GM18861 (cell line): Measurements from ENCODE around the gene ARHGEF7.

Source experiments
- ATAC-seq: cut with Tn5 transposase; IDR thresholded peaks from one replicate; pipeline ENCODE4 v1.9.1; 2021; ENCODE audit not compliant: unreplicated experiment

ARHGEF7 gene

DNA sequence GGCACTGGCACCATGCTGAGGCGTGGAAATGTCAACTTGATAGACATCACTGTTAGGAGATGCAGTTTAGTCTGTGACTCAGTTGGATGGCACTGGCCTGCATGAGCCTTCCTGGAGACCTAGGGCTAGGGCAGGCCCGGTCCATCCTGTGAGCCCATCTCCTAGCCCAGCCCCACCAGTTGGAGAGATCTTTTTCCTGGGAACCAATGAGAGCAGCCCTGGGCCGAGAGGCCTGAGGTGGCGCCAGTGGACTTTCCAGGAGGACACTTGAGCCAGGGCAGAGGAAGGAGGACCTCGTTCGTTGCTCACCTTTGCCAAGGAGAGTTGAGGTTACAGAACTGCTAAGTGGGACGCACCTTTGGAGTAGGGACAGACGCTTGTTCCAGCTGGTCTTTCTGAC is 104.8 kb downstream of the ARHGEF7 start:
- ATAC-seq, result no peak

DNA sequence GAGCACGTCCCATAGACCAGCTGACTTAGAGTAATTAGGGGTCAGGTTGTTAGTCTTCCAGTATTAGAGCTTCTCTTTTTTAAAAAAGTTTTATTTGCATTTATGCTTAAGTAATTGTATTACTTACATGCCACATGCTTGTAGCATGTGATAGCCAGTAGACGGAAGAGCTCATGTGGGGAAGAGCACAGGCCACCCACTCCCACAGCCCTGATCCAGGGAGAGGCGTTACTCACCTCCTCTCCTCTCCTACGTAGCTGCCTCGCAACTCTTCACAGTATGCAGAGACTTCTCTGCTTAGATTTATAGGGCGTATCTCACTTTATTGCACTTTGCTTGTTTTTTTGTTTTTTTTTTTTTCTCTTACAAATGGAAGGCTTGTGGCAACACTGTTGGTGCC is 110.1 kb downstream of the ARHGEF7 start:
- no peak for ATAC-seq

DNA sequence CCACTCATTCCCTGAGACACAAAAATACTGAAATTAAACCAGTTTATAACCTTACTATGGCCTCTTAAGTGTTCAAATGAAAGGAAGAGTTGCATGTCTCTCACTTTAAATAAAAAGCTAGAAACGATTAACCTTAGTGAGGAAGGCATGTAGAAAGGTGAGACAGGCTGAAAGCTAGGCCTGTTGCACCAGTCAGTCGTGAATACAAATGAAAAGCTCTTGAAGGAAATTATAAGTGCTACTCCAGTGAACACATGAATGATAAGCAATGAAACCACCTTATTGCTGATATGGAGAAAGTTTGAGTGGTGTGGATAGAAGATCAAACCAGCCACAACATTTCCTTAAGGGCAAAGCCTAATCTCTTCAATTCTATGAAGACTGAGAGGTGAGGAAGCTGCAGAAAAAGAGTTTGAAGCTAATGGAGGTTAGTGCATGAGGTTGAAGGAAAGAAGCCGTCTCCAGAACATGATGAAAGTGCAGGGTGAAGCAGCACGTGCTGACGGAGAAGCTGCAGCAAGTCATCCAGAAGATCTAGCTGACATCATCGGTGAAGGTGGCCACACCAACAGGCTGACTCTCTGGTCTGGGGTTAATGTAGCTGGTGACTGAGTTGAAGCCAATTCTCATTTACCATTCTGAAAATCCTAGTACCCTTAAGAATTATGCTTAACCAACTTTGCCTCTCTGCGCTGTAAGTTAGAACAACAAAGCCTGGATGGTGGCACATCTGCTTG is 110.9 kb downstream of the ARHGEF7 start:
- no peak for ATAC-seq

GRCh38 chr13:111227405-111227804 is 112.3 kb downstream of the ARHGEF7 start:
- no peak for ATAC-seq

GRCh38 chr13:111228262-111229144 is 113.4 kb downstream of the ARHGEF7 start:
- no peak for ATAC-seq

- ATAC-seq, result no peak
Observed at GRCh38 chr13:111230385-111230930, 115.3 kb downstream of the ARHGEF7 start.

GRCh38 chr13:111232191-111232590 is 117.1 kb downstream of the ARHGEF7 start:
- no peak for ATAC-seq

GRCh38 chr13:111233080-111233479 is 118.0 kb downstream of the ARHGEF7 start:
- no peak for ATAC-seq

DNA sequence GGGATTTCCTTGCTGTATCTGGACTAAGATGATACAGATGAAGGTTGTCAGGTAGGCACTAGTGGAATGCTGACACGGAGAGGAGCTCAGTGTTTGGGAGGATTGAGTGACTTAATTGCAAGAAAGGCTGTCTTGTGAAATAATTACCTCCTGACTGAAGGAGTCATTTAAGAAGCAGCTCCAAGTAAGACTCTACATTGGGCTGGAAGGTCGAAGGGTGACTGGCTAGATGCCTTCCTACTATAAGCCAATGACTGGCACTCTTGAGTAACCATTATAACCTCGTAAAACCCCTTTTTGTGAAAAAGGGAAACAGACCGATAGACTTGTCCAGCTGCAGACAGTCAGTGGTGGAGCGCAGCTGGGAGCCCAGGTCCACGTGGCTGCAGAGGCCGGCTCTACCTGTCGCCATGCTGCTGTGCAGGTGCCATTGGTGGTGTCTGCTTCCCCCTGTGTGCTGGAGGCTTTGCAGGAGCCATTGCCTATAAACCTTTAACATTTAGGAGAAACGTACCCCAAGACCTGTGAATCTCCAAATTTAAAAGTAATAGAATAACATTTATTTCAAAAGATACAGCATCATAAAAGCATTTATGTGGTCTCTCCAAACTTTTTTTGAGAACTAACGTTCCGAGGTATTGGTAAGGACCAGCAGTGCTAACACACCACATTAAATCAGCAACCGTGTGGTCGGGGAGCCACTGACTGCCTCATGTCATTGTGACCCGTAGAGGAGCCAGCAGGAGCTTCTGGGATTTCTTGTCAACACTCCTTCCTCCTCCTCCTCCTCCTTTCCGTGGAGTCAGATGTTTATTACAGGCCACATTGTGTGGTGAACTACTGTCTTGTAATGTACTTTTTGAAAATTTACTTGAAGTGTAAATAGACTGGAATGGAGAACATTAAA is 124.9 kb downstream of the ARHGEF7 start:
- no peak for ATAC-seq

GRCh38 chr13:111241006-111241755 is 126.1 kb downstream of the ARHGEF7 start:
- no peak for ATAC-seq

DNA sequence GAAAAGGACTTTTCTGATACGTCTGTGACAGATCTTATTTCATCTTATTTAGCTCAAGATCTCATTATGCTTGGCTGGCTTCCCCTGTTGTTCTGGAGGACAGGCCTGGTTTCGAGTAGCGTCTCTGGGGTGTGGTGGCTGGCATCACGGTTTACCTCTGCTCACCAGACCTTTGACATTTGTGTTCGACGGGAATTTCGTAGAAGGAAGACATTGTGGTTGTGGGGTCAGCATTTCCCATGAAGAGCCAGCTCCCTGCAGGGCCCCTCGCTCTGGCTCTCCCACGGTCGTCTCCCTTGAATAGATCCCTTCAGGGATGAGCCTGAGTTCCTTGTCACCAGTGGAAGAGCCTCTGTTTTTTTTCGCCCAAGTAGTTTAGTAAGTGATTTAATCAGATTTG is 126.8 kb downstream of the ARHGEF7 start:
- ATAC-seq, result no peak

DNA sequence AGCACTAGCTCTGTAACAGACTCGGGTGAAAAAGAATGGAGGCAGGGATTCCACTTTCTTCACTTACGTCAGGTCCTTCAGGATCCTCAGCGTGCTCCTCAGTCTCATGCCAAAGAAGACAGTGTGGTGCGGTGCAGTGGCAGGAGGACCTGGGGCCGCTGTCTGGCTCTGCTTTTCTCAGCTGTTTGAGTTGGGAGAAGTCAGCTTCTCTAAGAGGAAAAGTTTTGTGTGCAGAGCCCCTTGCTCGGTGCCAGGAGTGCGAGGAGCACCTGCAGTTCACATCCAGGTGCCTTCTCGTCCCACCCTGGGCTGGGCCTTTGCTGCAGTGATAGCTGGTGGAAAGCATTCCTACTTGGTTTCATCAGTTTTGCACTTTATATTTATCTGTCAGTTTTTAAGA is 127.5 kb downstream of the ARHGEF7 start:
- ATAC-seq, result no peak

GRCh38 chr13:111243981-111244380 is 128.9 kb downstream of the ARHGEF7 start:
- ATAC-seq, result no peak

DNA sequence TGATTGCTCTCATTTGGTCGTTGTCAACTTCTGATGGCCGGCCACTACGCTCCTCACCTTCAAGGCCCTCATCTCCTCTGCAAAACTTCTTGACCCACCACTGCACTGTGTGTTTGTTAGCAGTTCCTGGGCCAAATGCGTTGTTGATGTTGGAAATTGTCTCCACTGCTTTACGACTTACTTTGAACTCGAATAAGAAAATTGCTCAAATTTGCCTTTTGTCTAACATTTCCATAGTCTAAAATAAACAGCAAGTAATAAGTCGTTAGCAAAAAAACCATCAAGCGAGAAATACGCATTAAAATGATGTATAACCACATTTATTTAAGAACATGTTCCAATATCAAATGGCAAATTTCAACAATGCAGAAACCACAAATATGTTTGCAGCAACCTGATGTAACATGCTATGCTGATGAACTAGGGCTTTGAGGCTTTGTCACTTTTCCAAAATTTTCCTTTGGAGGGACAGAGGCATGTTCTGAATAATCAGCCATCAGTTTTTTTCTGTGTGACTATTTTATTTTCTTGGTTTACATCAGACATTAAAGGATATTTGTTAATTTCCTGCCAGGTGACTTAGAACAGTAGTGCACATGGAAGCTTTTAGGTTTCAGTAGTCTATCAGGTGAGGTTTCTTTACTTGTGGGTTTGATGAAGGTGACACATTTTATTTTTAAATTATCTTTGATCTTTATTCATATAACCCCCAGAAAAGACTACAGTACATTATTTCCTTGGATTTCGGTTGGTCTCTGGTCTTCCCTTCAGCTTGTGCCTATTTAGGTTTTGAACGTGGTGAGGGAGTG is 130.7 kb downstream of the ARHGEF7 start:
- no peak for ATAC-seq

DNA sequence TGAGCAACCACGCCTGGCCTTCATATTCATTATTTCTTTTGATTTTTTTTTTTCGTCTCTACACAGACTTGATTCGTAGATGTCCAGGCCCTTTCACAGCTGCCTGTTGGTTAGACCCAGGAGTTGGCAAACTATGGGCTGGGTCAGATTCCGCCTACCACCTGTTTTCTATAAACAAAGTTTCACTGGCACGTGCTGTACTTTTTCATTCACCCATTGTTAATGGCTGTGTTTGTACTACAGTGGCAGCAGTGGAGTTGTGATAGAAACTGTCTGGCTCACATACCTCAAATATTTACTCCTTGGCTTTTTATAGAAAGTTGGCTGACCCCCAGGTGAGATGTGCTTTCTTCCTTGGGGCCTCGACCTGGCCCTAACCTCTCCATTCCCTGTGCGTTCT is 132.4 kb downstream of the ARHGEF7 start:
- ATAC-seq, result no peak

- ATAC-seq, result no peak
Observed at GRCh38 chr13:111248822-111249221, 133.7 kb downstream of the ARHGEF7 start.

- ATAC-seq, result no peak
Observed at GRCh38 chr13:111249637-111250360, 134.7 kb downstream of the ARHGEF7 start.

DNA sequence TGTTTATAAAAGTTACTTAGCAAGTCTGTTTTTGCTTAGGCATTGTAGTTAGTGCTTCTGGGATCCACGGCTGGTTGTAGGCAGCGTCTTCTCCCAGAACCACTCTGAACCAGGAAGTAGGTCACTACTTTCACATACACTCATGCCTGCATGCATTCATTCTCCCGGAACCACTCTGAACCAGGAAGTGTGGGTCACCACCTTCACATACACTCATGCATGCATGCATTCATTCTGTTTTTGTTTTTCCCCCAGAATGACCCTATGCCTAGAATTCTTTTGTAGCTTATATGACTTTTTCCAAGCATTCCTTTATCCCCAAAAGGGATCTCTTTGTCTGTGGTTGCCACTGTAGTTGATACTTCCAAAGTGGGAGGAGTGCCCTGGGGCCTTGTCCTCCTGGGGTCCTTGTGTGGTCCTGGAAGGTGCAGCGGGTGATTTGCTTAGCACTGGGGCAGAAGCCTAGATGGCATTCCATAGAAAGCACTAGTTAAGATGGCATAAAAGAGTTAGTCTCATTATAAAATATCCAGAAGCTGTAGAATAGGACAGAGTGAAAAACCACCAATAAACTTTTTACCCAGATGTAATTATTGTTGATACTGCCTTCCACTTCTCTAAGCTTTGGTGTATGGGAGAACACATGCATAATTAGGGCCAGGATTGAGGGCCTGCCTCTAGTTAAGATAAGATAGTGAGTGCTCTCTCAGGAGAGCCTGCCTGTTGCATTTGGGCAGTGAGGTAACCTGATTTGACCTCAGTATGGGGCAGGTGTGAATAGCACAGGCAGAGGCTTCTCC is 136.7 kb downstream of the ARHGEF7 start:
- ATAC-seq, result no peak
